BJ (cell line): ENCODE data around the gene FAM47E. TPM values are rescaled to one million over a fixed set of nuclear protein-coding genes. Genes with fewer than 3 reads are reported as not detected.

ENCODE experiments used
- CTCF ChIA-PET: fragments of 350-600 bp; formaldehyde crosslinking; extraction: SDS; loops from one replicate; lab custom pipeline; 2021; ENCODE audit warnings: antibody characterized with exemption, inconsistent platforms; lab: Yijun Ruan, JAX
- POLR2A ChIA-PET: fragments of 300-600 bp; sonication (Branson Sonifier 250); formaldehyde crosslinking; extraction: SDS; loops from one replicate; lab custom pipeline; 2021; ENCODE audit warnings: antibody characterized with exemption; lab: Charles Lee
- DNase-seq: peaks from one replicate; pipeline ENCODE4 v3.0.0-alpha.2; 2011; ENCODE audit warnings: low read depth
- H3K27me3 ChIP-seq: 2 replicates; pipeline ENCODE4 v1.6.0; 2011; ENCODE audit warnings: low read length; ENCODE audit not compliant: control insufficient read depth, insufficient read depth
- H3K36me3 ChIP-seq: 2 replicates; pipeline ENCODE4 v1.5.1; 2011; ENCODE audit warnings: low read length; ENCODE audit not compliant: control insufficient read depth, insufficient read depth
- H3K4me3 ChIP-seq: 2 replicates; pipeline ENCODE4 v1.5.1; 2011; ENCODE audit warnings: low read depth, mild to moderate bottlenecking, control low read depth, low read length
- polyA plus RNA-seq: library from polyadenylated mRNA; depleted of rRNA; stranded (reverse); fragments of >200 nt; gene quantifications from 2 replicates; pipeline ENCODE4 v1.2.3, GENCODE V29; 2011
- TF ChIP-seq, protein P1 (sequence below): IDR thresholded peaks from 2 replicates; pipeline ENCODE4 v1.5.1; 2011; ENCODE audit warnings: low read depth, mild to moderate bottlenecking, control low read depth, inconsistent platforms, low read length, moderate library complexity; ENCODE audit not compliant: insufficient read depth

The FAM47E gene
- polyA plus RNA-seq, 1 experiment, result 0.05 TPM

DNA sequence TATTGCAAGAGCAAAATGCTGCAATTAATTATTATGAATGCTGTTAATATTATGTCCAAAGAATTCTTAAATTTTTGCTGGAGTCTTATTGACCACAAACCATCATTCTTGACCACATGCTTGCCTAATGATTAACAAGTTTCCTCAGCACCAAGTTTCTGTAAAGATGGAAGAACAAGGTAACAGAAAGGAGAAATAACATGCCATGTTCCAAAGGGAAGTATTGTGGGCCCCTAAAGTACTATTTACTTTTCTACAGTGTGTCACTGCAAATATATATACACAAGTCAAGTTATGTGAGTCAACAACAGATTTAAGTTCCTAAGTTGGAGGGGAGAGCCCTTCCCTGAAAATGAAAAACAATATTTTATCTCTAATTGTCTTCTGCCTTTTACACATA is 20.6 kb downstream of the FAM47E start:
- POLR2A ChIA-PET, result no interaction called here
- no peak overlapping the region for H3K4me3 ChIP-seq
- peaks cover 5% of the 10 kb centered on the region; the same call in 1 of the 2 replicates for H3K27me3 ChIP-seq
- no peaks in the 10 kb centered on the region for H3K36me3 ChIP-seq
- CTCF ChIA-PET, result interaction anchor here (1.1 kb wide), 1 partner anchor 92 kb away, joined by 3 read pairs; no protein-coding TSS in a partner anchor
- TF ChIP-seq, protein P1, sequence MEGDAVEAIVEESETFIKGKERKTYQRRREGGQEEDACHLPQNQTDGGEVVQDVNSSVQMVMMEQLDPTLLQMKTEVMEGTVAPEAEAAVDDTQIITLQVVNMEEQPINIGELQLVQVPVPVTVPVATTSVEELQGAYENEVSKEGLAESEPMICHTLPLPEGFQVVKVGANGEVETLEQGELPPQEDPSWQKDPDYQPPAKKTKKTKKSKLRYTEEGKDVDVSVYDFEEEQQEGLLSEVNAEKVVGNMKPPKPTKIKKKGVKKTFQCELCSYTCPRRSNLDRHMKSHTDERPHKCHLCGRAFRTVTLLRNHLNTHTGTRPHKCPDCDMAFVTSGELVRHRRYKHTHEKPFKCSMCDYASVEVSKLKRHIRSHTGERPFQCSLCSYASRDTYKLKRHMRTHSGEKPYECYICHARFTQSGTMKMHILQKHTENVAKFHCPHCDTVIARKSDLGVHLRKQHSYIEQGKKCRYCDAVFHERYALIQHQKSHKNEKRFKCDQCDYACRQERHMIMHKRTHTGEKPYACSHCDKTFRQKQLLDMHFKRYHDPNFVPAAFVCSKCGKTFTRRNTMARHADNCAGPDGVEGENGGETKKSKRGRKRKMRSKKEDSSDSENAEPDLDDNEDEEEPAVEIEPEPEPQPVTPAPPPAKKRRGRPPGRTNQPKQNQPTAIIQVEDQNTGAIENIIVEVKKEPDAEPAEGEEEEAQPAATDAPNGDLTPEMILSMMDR, result no peak
- no peak for DNase-seq

DNA sequence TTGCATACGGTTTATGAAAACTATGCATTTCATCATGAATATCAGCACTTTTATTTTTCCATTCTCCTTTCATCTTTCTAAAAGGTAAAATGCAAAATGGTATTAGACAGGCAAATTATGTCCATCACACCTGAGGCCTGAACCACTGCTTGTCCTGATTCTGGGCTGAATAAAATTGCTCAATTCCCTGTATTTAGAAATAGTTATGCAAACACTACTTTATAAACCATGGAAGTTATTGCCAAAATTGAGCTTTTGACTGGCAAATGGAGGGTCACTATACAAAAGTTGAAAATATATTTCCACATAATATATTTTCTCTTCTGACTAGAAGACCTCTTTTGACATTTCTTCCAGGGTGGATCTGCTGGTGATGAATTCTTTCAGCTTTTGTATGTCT is 21.1 kb downstream of the FAM47E start:
- ChIA-PET POLR2A (no interaction called here), CTCF (no interaction called here)
- H3K4me3 ChIP-seq, result no peak overlapping the region

DNA sequence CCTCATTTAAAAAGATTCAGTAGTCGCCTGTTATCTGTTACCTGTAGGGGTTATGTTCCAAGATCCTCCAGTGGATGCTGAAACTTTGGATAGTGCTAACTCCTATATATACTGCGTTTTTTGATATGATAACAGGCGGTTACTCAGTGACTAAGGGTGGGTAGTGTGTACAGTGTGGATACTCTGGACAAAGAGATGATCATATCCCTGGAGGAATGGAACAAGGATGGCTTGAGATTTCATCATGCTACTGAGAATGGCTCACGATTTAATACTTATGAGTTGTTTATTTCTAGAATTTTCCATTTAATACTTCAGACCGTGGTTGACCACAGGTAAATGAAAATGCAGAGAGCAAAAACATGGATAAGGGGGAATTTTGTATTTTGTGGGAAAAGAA is 21.5 kb downstream of the FAM47E start:
- no peak for DNase-seq
- ChIA-PET POLR2A (no interaction called here), CTCF (no interaction called here)
- Histone ChIP-seq H3K36me3 (no peaks in the 10 kb centered on the region), H3K27me3 (peaks cover 4% of the 10 kb centered on the region; the same call in 1 of the 2 replicates), H3K4me3 (no peak overlapping the region)
- TF ChIP-seq, protein P1, result no peak

More for the DNA sequence above, 21.1 kb downstream of the FAM47E start:
- H3K36me3 ChIP-seq, result no peaks in the 10 kb centered on the region
- H3K27me3 ChIP-seq, result peaks cover 4% of the 10 kb centered on the region; the same call in 1 of the 2 replicates
- TF ChIP-seq, protein P1, result no peak
- no peak for DNase-seq

DNA sequence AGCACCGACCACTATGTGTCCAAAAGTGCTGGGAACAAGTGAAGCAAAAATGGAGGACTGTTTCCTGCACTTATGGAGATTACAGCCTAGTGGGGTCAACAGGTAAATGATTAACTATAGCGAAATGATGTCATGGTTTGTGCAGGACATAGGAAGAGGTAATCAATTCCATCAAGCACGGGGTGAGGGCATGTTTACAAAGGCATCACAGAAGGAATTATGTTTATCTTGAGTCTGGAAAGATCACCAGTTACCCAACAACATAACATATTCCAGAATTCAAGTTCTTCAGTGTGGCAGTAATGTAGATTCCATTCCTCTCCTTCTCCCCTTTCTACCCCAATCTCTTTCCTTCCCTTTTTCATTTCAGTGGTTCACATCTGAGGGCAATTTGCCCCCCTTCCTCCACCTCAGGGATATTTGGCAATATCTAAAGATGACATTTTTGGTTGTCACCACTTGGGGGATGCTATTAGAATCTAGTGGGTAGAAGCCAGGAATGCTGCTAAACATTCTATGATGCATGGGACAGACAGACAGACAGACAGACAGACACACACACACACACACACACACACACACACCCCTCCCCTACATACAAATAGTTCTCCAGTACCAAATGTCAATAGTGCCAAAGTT is 24.1 kb downstream of the FAM47E start:
- POLR2A ChIA-PET, result no interaction called here
- TF ChIP-seq, protein P1, result no peak
- CTCF ChIA-PET, result no interaction called here
- peaks cover 4% of the 10 kb centered on the region for H3K27me3 ChIP-seq
- no peaks in the 10 kb centered on the region for H3K36me3 ChIP-seq
- no peak for DNase-seq
- H3K4me3 ChIP-seq, result no peak overlapping the region

DNA sequence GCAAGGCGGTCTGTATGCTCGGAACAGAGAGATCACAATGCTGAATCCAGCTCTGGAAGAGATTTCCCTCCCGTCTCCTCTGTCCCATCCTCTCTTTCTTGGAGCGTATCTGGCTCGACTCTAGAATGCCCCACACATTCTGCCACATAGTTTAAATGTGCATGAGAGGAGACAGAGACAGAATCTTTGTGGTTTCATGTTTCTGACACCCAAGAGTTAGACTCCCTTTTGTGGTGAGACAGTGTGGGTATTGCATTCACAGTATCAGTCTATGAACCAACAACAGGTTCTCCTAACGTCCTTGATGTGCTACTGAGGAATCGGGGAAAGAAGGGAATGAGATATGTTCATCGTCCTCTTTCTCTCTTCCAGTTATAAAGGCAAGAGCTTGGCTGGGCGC is 25.3 kb downstream of the FAM47E start:
- TF ChIP-seq, protein P1, result no peak
- no peak for DNase-seq
- no peaks in the 10 kb centered on the region for H3K36me3 ChIP-seq
- ChIA-PET CTCF (no interaction called here), POLR2A (no interaction called here)
- H3K4me3 ChIP-seq, result no peak overlapping the region
- H3K27me3 ChIP-seq, result peaks cover 4% of the 10 kb centered on the region
